DMS79 treated with DMSO at 0.1 percent for 48 hours (cell line): ENCODE results near the gene COQ8A.

Experiments
- DNase-seq: peaks from one replicate; lab custom pipeline; 2025; lab: John Stamatoyannopoulos, UW

The COQ8A gene

GRCh38 chr1:226974544-226975258 lies 34.6 kb downstream of the COQ8A start:
- no peak for DNase-seq

- no peak for DNase-seq
Observed at GRCh38 chr1:226975259-226976250, 35.5 kb downstream of the COQ8A start.

GRCh38 chr1:226976276-226976977 lies 36.3 kb downstream of the COQ8A start:
- no peak for DNase-seq

GRCh38 chr1:226976978-226977642 lies 37.0 kb downstream of the COQ8A start:
- DNase-seq, result no peak

- no peak for DNase-seq
Observed at GRCh38 chr1:226977643-226978431, 37.7 kb downstream of the COQ8A start.

- no peak for DNase-seq
Observed at GRCh38 chr1:226978432-226979114, 38.5 kb downstream of the COQ8A start.

GRCh38 chr1:226979115-226979516 lies 39.0 kb downstream of the COQ8A start:
- DNase-seq, result no peak

GRCh38 chr1:226979517-226980121 lies 39.5 kb downstream of the COQ8A start:
- no peak for DNase-seq

GRCh38 chr1:226980122-226980560 lies 40.0 kb downstream of the COQ8A start:
- no peak for DNase-seq

GRCh38 chr1:226980565-226981385 lies 40.7 kb downstream of the COQ8A start:
- no peak for DNase-seq

- DNase-seq, result no peak
Observed at GRCh38 chr1:226981386-226981817, 41.3 kb downstream of the COQ8A start.

- no peak for DNase-seq
Observed at GRCh38 chr1:226981838-226982237, 41.7 kb downstream of the COQ8A start.

GRCh38 chr1:226982451-226983177 lies 42.5 kb downstream of the COQ8A start:
- no peak for DNase-seq

- no peak for DNase-seq
Observed at GRCh38 chr1:226983247-226983991, 43.3 kb downstream of the COQ8A start.

GRCh38 chr1:226983992-226984364 lies 43.9 kb downstream of the COQ8A start:
- no peak for DNase-seq

- no peak for DNase-seq
Observed at GRCh38 chr1:226984521-226985238, 44.6 kb downstream of the COQ8A start.
